ENCODE results near the gene PRIM1. TPM values are rescaled to one million over a fixed set of nuclear protein-coding genes. Genes with fewer than 3 reads are reported as not detected.

PRIM1 gene
- total and polyA plus RNA-seq, 12 donors = 0.78 to 9.1 (median 4.3) TPM

DNA sequence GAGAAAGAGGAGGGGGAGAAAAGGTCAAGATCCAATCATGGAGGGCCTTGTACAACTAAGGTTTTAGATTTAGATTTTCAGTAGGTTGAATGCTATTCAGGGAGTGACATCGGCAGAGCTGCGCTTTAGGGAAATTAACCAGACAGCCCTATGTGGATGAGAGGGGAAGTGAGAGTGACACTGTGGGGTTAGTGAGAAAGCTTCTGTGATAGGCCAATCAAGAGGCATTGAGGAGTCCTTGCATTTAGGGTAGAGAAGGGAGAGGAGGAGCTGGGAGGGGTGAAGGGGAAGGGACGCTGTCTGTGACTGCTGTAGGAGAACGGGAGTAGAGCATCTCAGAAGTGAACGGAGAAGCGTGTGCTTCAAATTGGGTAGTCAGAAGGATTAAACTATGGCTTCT lies 14.4 kb upstream of the PRIM1 start:
- H3K9me3 ChIP-seq (replicated peaks in 1 of 3) = no peaks in the 10 kb centered on the region
- intact Hi-C loops (cut with DNase I) = no loop called here
- no peak for DNase-seq
- no peak overlapping the region for H3K27ac ChIP-seq
- H3K4me1 ChIP-seq (replicated peaks in 1 of 2) = no peaks in the 10 kb centered on the region
- H3K4me3 ChIP-seq = no peak overlapping the region
- no peaks in the 10 kb centered on the region for H3K36me3 ChIP-seq (replicated peaks in 1 of 2)
- no peaks in the 10 kb centered on the region for H3K27me3 ChIP-seq
- TF ChIP-seq POLR2A (IDR thresholded peaks at IDR 0.05) (no peak), CTCF (IDR thresholded peaks at IDR 0.05) (no peak)
- WGBS, 4 donors = 76 to 85% (median 80%) methylated on average over 6 of the region's 6 CpGs

DNA sequence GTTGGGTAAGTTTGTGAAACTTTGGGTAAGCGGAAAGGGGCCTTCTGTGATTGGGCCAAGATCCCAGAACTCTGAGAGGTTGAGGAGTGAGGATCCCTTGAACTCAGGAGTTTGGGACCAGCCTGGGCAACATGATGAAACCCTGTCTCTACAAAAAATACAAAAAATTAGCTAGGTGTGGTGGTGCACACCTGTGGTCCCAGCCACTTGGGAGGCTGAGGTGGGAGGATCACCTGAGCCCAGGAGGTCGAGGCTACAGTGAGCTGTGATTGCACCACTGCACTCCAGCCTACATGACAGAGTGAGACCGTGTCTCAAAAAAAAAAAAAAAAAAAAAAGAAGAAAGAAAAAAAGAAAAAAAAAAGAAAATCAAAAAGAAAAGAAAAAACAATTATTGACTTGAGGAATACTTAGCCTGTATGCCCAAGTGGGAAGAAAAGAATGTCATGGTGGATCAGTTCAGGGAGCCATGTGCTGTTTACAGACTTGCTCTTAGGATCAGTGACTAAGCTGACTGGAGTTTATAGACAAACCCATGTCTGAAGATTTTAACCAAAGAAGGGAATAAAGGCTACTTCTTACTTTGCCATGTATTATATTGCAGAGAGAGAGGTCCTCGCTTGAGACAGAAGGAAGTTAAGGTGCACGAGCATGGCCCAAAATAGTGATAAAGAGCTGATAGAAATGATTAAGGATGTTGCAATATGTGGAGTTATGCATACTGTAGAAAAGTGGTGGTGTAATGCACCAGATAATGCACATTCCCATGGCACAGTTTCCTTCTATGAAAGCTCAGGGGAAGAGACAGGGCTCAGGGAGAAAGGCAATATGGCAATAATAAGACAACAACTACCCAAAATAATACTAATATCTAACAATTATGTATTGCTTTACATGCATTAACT lies 11.9 kb upstream of the PRIM1 start:
- DNase-seq = no peak
- Histone ChIP-seq H3K36me3 (replicated peaks in 1 of 2) (no peaks in the 10 kb centered on the region), H3K9me3 (replicated peaks in 1 of 3) (no peaks in the 10 kb centered on the region), H3K4me3 (no peak overlapping the region), H3K4me1 (replicated peaks in 1 of 2) (peaks cover 2 to 9% of the 10 kb centered on the region in 2 donors), H3K27me3 (no peaks in the 10 kb centered on the region), H3K27ac (no peak overlapping the region)
- TF ChIP-seq POLR2A (IDR thresholded peaks at IDR 0.05) (no peak), CTCF (IDR thresholded peaks at IDR 0.05) (no peak)
- WGBS, 4 donors = 71 to 79% (median 75%) methylated on average over 5 of the region's 5 CpGs
- intact Hi-C loops (cut with DNase I) = no loop called here

GRCh38 chr12:56761812-56762211 lies 9.7 kb upstream of the PRIM1 start:
- TF ChIP-seq CTCF (IDR thresholded peaks at IDR 0.05) (no peak), POLR2A (IDR thresholded peaks at IDR 0.05) (no peak)
- Histone ChIP-seq H3K4me3 (no peak overlapping the region), H3K36me3 (replicated peaks in 1 of 2) (no peaks in the 10 kb centered on the region), H3K9me3 (replicated peaks in 1 of 3) (peaks cover 0 to 6% (median 0%) of the 10 kb centered on the region in 3 donors), H3K4me1 (replicated peaks in 1 of 2) (peaks cover 4 to 13% of the 10 kb centered on the region in 2 donors), H3K27ac (no peak overlapping the region), H3K27me3 (no peaks in the 10 kb centered on the region)
- WGBS, 4 donors = 56 to 67% (median 59%) methylated on average over 2 of the region's 2 CpGs
- intact Hi-C loops (cut with DNase I) = no loop called here
- no peak for DNase-seq

DNA sequence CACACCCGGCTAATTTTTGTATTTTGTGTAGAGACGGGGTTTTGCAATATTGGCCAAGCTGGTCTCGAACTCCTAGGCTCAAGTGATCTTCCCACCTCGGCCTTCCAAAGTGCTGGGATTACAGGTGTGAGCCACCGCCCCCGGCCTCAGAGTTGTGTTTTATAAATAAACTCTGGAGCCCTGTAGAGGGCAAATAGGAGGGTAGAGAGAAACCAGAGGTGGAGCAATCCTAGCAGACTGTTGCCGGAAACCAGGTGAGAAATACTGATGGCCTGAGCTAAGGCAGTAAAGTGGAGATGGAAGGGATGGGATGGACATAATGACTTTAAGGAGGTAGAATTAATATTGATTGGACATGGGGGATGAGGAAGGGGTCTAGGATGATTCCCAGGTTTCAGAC lies 8.3 kb upstream of the PRIM1 start:
- DNase-seq = no peak
- Histone ChIP-seq H3K4me3 (no peak overlapping the region), H3K27ac (no peak overlapping the region), H3K36me3 (replicated peaks in 1 of 2) (no peaks in the 10 kb centered on the region), H3K4me1 (replicated peaks in 1 of 2) (peaks cover 4 to 13% of the 10 kb centered on the region in 2 donors), H3K27me3 (no peaks in the 10 kb centered on the region), H3K9me3 (replicated peaks in 1 of 3) (peaks cover 0 to 6% (median 0%) of the 10 kb centered on the region in 3 donors)
- 81 to 93% (median 85%) methylated on average over 7 of the region's 7 CpGs for WGBS, 4 donors
- TF ChIP-seq POLR2A (IDR thresholded peaks at IDR 0.05) (no peak), CTCF (IDR thresholded peaks at IDR 0.05) (no peak)
- intact Hi-C loops (cut with DNase I) = no loop called here
